Mesenchymal stem cell (in vitro differentiated cells and primary cell): ENCODE data around the gene GPRIN3.
"Not testable (repeated sequence)": the region's sequence is repeated elsewhere in the genome, so short reads cannot be mapped to it uniquely, and the experiment has no call there.

ENCODE experiments used
- DNase-seq: peaks from one replicate; pipeline ENCODE4 v3.0.0-alpha.2; 2013
- H2AFZ ChIP-seq: one replicate; pipeline ENCODE4 v1.6.1; 2013; ENCODE audit warnings: low read depth, mild to moderate bottlenecking, control low read depth, inconsistent platforms, low read length, moderate library complexity
- H2AK5ac ChIP-seq: 2 replicates; pipeline ENCODE4 v1.6.1; 2013; ENCODE audit warnings: low read length, moderate library complexity, mild to moderate bottlenecking, inconsistent platforms; ENCODE audit not compliant: severe bottlenecking
- H2BK120ac ChIP-seq: one replicate; pipeline ENCODE4 v1.6.1; 2013; ENCODE audit warnings: low read depth, mild to moderate bottlenecking, inconsistent platforms, low read length, moderate library complexity
- H2BK12ac ChIP-seq, 2 experiments: one replicate each; pipeline ENCODE4 v1.6.1; 2013; ENCODE audit warnings: inconsistent platforms in 2 of 2, low read length in 2 of 2, mild to moderate bottlenecking in 2 of 2, moderate library complexity in 2 of 2, control low read depth in 1 of 2
- H2BK15ac ChIP-seq: one replicate; pipeline ENCODE4 v1.6.1; 2013; ENCODE audit warnings: mild to moderate bottlenecking, low read depth, inconsistent platforms; ENCODE audit not compliant: poor library complexity, severe bottlenecking
- H2BK5ac ChIP-seq: 2 replicates; pipeline ENCODE4 v1.6.1; 2013; ENCODE audit warnings: low read depth, mild to moderate bottlenecking, low read length, control low read depth, inconsistent platforms; ENCODE audit not compliant: poor library complexity, severe bottlenecking
- H3K14ac ChIP-seq, 2 experiments: one replicate each; pipeline ENCODE4 v1.6.1; 2013; ENCODE audit warnings: inconsistent platforms in 2 of 2, low read length in 2 of 2, control low read depth in 1 of 2, mild to moderate bottlenecking in 1 of 2, moderate library complexity in 1 of 2
- H3K18ac ChIP-seq, 2 experiments: one replicate each; pipeline ENCODE4 v1.6.1; 2013; ENCODE audit warnings: inconsistent platforms in 2 of 2, low read length in 2 of 2, control low read depth in 1 of 2, low read depth in 1 of 2, mild to moderate bottlenecking in 1 of 2
- H3K23ac ChIP-seq, 2 experiments: one replicate each; pipeline ENCODE4 v1.6.1; 2013; ENCODE audit warnings: inconsistent platforms in 2 of 2, low read length in 2 of 2, mild to moderate bottlenecking in 2 of 2, moderate library complexity in 2 of 2, control low read depth in 1 of 2
- H3K27ac ChIP-seq: 2 replicates; pipeline ENCODE4 v1.5.1; 2013; ENCODE audit warnings: mild to moderate bottlenecking, moderate library complexity, low read length, control low read depth, inconsistent platforms; ENCODE audit not compliant: poor library complexity, severe bottlenecking
- H3K27me3 ChIP-seq, 2 experiments: 2 replicates each; pipeline versions ENCODE4 v1.6.1 to v1.7.0; 2013; ENCODE audit warnings: low read length in 2 of 2, mild to moderate bottlenecking in 2 of 2, moderate library complexity in 2 of 2, control low read depth in 1 of 2, inconsistent platforms in 1 of 2; ENCODE audit not compliant: control insufficient read depth in 1 of 2, insufficient read depth in 1 of 2
- H3K36me3 ChIP-seq, 2 experiments: 2 replicates each; pipeline versions ENCODE4 v1.6.1 to v1.7.0; 2013; ENCODE audit warnings: low read length in 2 of 2, control low read depth in 1 of 2, inconsistent platforms in 1 of 2, low read depth in 1 of 2, mild to moderate bottlenecking in 1 of 2; ENCODE audit not compliant: insufficient read depth in 2 of 2, control insufficient read depth in 1 of 2
- H3K4ac ChIP-seq, 2 experiments: one replicate each; pipeline ENCODE4 v1.6.1; 2013; ENCODE audit warnings: inconsistent platforms in 2 of 2, low read length in 2 of 2, mild to moderate bottlenecking in 2 of 2, moderate library complexity in 2 of 2, control low read depth in 1 of 2, low read depth in 1 of 2
- H3K4me1 ChIP-seq: 2 replicates; pipeline ENCODE4 v1.6.1; 2013; ENCODE audit warnings: low read depth, low read length, control low read depth; ENCODE audit not compliant: control insufficient read depth, insufficient read depth
- H3K4me2 ChIP-seq: 2 replicates; pipeline ENCODE4 v1.6.1; 2013; ENCODE audit warnings: low read length, mild to moderate bottlenecking, inconsistent platforms; ENCODE audit not compliant: poor library complexity, severe bottlenecking
- H3K4me3 ChIP-seq, 2 experiments: 2 replicates each; pipeline versions ENCODE4 v1.5.1 to v1.7.0; 2013; ENCODE audit warnings: low read length in 2 of 2, mild to moderate bottlenecking in 2 of 2, control low read depth in 1 of 2, low read depth in 1 of 2; ENCODE audit not compliant: insufficient read depth in 1 of 2
- H3K79me1 ChIP-seq: replicated peaks from 2 replicates; pipeline ENCODE4 v1.6.1; 2013; ENCODE audit warnings: mild to moderate bottlenecking, control low read depth, low read length, inconsistent platforms; ENCODE audit not compliant: poor library complexity, severe bottlenecking
- H3K9ac ChIP-seq: 2 replicates; pipeline ENCODE4 v1.7.0; 2013; ENCODE audit warnings: mild to moderate bottlenecking, low read length, moderate library complexity
- H3K9me3 ChIP-seq: 2 replicates; pipeline ENCODE4 v1.7.0; 2013; ENCODE audit warnings: mild to moderate bottlenecking, low read length; ENCODE audit not compliant: control insufficient read depth
- H4K8ac ChIP-seq: one replicate; pipeline ENCODE4 v1.6.1; 2013; ENCODE audit warnings: inconsistent platforms, mild to moderate bottlenecking, low read length, moderate library complexity
- H4K91ac ChIP-seq: one replicate; pipeline ENCODE4 v1.6.1; 2013; ENCODE audit warnings: mild to moderate bottlenecking, low read length, inconsistent platforms
- WGBS: methylation state at CpG from one replicate; pipeline ENCODE4 v1.1.7; 2013; ENCODE audit warnings: mixed read lengths; 5-methylcytosine and 5-hydroxymethylcytosine counted together

The GPRIN3 gene

DNA sequence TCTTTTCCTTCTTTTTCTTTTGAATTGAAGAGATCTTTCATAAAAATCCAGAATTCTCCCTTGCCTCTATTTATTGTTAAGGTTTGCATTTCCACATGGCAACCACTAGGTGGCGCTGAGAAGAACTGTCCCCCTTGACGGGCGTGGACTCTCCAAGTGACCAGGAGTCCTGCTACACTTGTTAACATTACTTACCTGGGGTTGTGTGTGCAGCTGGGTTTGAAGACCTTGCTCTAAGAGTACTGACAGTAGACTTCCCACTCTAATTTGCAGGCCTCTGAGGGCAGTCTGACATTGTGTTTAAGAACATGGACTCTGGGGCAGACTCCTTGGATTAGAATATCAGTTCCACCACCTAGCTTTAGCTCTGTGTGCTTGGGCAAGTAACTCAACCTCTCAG is 52.8 kb downstream of the GPRIN3 start:
- Histone ChIP-seq H3K23ac (no peak overlapping the region), H4K91ac (no peak overlapping the region), H3K4me2 (no peak overlapping the region), H3K9me3 (no peaks in the 10 kb centered on the region), H4K8ac (no peak overlapping the region), H3K4me3 (no peak overlapping the region), H3K4ac (no peak overlapping the region), H3K4me1 (no peaks in the 10 kb centered on the region), H3K27me3 (peaks cover 9 to 42% of the 10 kb centered on the region in 2 experiments), H2AFZ (no peak overlapping the region), H2BK12ac (no peak overlapping the region), H3K79me1 (no peaks in the 10 kb centered on the region), H3K9ac (no peak overlapping the region), H2BK120ac (no peak overlapping the region), H2BK5ac (no peak overlapping the region), H3K18ac (no peak overlapping the region), H2BK15ac (no peak overlapping the region), H2AK5ac (no peak overlapping the region), H3K14ac (no peak overlapping the region), H3K36me3 (no peaks in the 10 kb centered on the region), H3K27ac (no peak overlapping the region)
- peak; percentile 28 for DNase-seq
- WGBS, result 0% methylated on average over 3 of the region's 3 CpGs

DNA sequence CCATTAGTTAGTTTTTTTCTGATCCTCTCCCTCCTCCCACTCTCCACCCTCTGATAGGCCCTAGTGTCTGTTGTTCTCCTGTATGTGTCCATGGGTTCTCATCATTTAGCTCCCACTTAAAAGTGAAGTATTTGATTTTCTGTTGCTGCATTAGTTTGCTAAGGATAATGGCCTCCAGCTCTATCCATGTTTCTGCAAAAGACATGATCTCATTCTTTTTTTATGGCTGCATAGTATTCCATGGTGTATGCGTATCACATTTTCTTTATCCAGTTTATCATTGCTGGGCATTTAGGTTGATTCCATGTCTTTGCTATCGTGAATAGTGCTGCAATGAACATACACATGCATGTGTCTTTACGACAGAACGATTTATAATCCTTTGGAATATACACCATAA is 53.3 kb downstream of the GPRIN3 start:
- not testable (repeated sequence) for H3K23ac ChIP-seq, H3K27ac ChIP-seq, H3K79me1 ChIP-seq, H4K8ac ChIP-seq, H3K18ac ChIP-seq, H2BK120ac ChIP-seq, H3K4ac ChIP-seq, H3K14ac ChIP-seq, H2AFZ ChIP-seq, H2AK5ac ChIP-seq, H2BK5ac ChIP-seq, H3K4me1 ChIP-seq, DNase-seq, H2BK15ac ChIP-seq, H3K4me3 ChIP-seq, H3K36me3 ChIP-seq, H2BK12ac ChIP-seq, H4K91ac ChIP-seq, H3K9me3 ChIP-seq, H3K9ac ChIP-seq, H3K4me2 ChIP-seq
- WGBS, result 56% methylated on average over 2 of the region's 4 CpGs
- peaks cover 9 to 40% of the 10 kb centered on the region in 2 experiments for H3K27me3 ChIP-seq

DNA sequence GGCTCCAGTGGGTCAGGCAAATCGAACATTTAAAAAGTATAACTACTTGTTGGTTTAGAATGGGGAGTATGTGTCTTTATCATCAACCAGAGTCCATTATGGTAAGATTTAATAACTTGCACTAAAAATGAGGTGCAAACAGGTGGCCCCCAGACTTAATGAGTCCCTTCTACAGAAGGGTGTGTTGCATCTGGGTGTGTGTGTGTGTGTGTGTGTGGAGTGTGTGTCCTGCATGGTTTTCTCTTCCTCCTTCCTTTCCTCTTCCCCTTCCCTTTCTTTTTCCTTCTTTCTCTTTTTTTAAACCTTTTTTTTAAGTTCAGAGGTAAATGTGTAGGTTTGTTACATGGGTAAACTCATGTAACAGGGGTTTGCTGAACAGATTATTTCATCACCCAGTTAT is 53.7 kb downstream of the GPRIN3 start:
- no peaks in the 10 kb centered on the region for H3K4me1 ChIP-seq
- no peak overlapping the region for H2AK5ac ChIP-seq
- no peak overlapping the region for H3K9ac ChIP-seq
- H3K23ac ChIP-seq, result no peak overlapping the region
- H4K8ac ChIP-seq, result no peak overlapping the region
- H3K18ac ChIP-seq, result no peak overlapping the region
- H3K36me3 ChIP-seq, result no peaks in the 10 kb centered on the region
- WGBS, result no CpG with 5 or more reads among the region's 1 CpG
- H3K4ac ChIP-seq, result no peak overlapping the region
- no peak overlapping the region for H3K14ac ChIP-seq
- no peak overlapping the region for H4K91ac ChIP-seq
- H2BK15ac ChIP-seq, result no peak overlapping the region
- no peak overlapping the region for H3K4me2 ChIP-seq
- H2AFZ ChIP-seq, result no peak overlapping the region
- peaks cover 9 to 42% of the 10 kb centered on the region in 2 experiments for H3K27me3 ChIP-seq
- no peak overlapping the region for H2BK12ac ChIP-seq
- H3K4me3 ChIP-seq, result no peak overlapping the region
- H3K9me3 ChIP-seq, result no peaks in the 10 kb centered on the region
- DNase-seq, result no peak
- no peaks in the 10 kb centered on the region for H3K79me1 ChIP-seq
- H2BK5ac ChIP-seq, result no peak overlapping the region
- H3K27ac ChIP-seq, result no peak overlapping the region
- no peak overlapping the region for H2BK120ac ChIP-seq

DNA sequence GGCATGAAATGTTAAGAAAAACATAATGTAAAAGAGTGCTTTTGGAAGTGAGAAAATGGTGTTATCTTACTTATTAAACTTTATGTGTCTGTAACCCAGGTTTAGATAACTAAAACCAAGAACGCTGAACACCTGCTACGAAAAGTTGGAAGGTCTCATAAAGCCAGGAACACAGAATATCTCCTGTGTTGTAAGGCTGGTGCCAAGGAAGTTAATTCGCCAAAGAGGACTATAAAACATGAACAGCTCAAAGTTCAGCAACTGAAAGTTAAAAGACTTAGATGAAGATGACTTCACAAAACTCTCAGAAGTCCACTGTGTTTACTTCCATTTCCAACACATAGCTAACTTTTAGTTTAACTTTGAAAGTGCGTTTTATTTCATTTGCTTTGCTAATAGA is 54.3 kb downstream of the GPRIN3 start:
- no peak overlapping the region for H3K18ac ChIP-seq
- no peak overlapping the region for H3K27ac ChIP-seq
- H3K36me3 ChIP-seq, result no peaks in the 10 kb centered on the region
- no peak overlapping the region for H2AK5ac ChIP-seq
- H4K8ac ChIP-seq, result no peak overlapping the region
- H3K9ac ChIP-seq, result no peak overlapping the region
- H3K4me3 ChIP-seq, result no peak overlapping the region
- DNase-seq, result no peak
- no peak overlapping the region for H3K4ac ChIP-seq
- no peak overlapping the region for H2BK15ac ChIP-seq
- peaks cover 14 to 44% of the 10 kb centered on the region in 2 experiments for H3K27me3 ChIP-seq
- no peak overlapping the region for H2BK12ac ChIP-seq
- no peaks in the 10 kb centered on the region for H3K9me3 ChIP-seq
- H3K4me1 ChIP-seq, result no peaks in the 10 kb centered on the region
- no peak overlapping the region for H2BK5ac ChIP-seq
- 97% methylated on average over 3 of the region's 4 CpGs for WGBS
- no peak overlapping the region for H3K23ac ChIP-seq
- no peak overlapping the region for H3K4me2 ChIP-seq
- H4K91ac ChIP-seq, result no peak overlapping the region
- H2BK120ac ChIP-seq, result no peak overlapping the region
- H3K14ac ChIP-seq, result no peak overlapping the region
- H3K79me1 ChIP-seq, result no peaks in the 10 kb centered on the region
- H2AFZ ChIP-seq, result no peak overlapping the region
